WTC11 (cell line): Measurements from ENCODE around the gene DPH1. TPM values are rescaled to one million over a fixed set of nuclear protein-coding genes. Genes with fewer than 3 reads are reported as not detected.
A peak's percentile ranks its signal among the peaks of the same experiment; 100 is the strongest.

Experiments used
- AFF4 ChIP-seq: sonication (generic); formaldehyde crosslinking; IDR thresholded peaks from 2 replicates; pipeline ENCODE4 v1.8.1; 2023; ENCODE audit warnings: mild to moderate bottlenecking, missing genetic modification reagents, borderline replicate concordance
- CREB1 ChIP-seq: sonication (generic); formaldehyde crosslinking; IDR thresholded peaks from 2 replicates; pipeline ENCODE4 v1.8.0; 2023; ENCODE audit warnings: mild to moderate bottlenecking, missing genetic modification reagents
- CREM ChIP-seq: sonication (generic); formaldehyde crosslinking; IDR thresholded peaks from 2 replicates; pipeline ENCODE4 v1.8.1; 2022; ENCODE audit warnings: mild to moderate bottlenecking, missing genetic modification reagents, moderate library complexity
- ELF4 ChIP-seq: sonication (generic); formaldehyde crosslinking; IDR thresholded peaks from 2 replicates; pipeline ENCODE4 v1.8.1; 2022; ENCODE audit warnings: low read depth, mild to moderate bottlenecking, moderate library complexity, missing genetic modification reagents
- GRHL2 ChIP-seq: fragments of 250-450 bp; sonication (Bioruptor Pico); IDR thresholded peaks from 2 replicates; pipeline ENCODE4 v1.8.0; 2022; ENCODE audit warnings: mild to moderate bottlenecking, moderate library complexity; ENCODE audit not compliant: insufficient replicate concordance, severe bottlenecking
- GTF2I ChIP-seq: fragments of 250-450 bp; sonication (Bioruptor Pico); conservative IDR thresholded peaks from 2 replicates; pipeline ENCODE4 v1.4.0; 2021; ENCODE audit warnings: mild to moderate bottlenecking
- IRF2 ChIP-seq: sonication (generic); formaldehyde crosslinking; IDR thresholded peaks from 2 replicates; pipeline ENCODE4 v1.8.0; 2022; ENCODE audit warnings: low read depth, missing genetic modification reagents, borderline replicate concordance
- JUN ChIP-seq: sonication (generic); formaldehyde crosslinking; IDR thresholded peaks from 2 replicates; pipeline ENCODE4 v1.8.0; 2023; ENCODE audit warnings: mild to moderate bottlenecking, missing genetic modification reagents
- MXD4 ChIP-seq: fragments of 250-450 bp; sonication (Bioruptor Pico); IDR thresholded peaks from 2 replicates; pipeline ENCODE4 v1.8.0; 2021; ENCODE audit warnings: mild to moderate bottlenecking, moderate library complexity, borderline replicate concordance
- SP1 ChIP-seq: sonication (generic); formaldehyde crosslinking; conservative IDR thresholded peaks from 2 replicates; pipeline ENCODE4 v1.8.1; 2022; ENCODE audit warnings: missing genetic modification reagents
- STAT6 ChIP-seq: sonication (generic); formaldehyde crosslinking; conservative IDR thresholded peaks from 2 replicates; pipeline ENCODE4 v1.8.1; 2023; ENCODE audit warnings: mild to moderate bottlenecking, low read depth, missing genetic modification reagents, moderate library complexity
- TEAD1 ChIP-seq: sonication (generic); formaldehyde crosslinking; IDR thresholded peaks from 2 replicates; pipeline ENCODE4 v1.8.0; 2022; ENCODE audit warnings: mild to moderate bottlenecking, missing genetic modification reagents
- ZNF263 ChIP-seq: sonication (generic); formaldehyde crosslinking; IDR thresholded peaks from 2 replicates; pipeline ENCODE4 v1.8.1; 2022; ENCODE audit warnings: low read depth, mild to moderate bottlenecking, moderate library complexity, missing genetic modification reagents
- ZNF281 ChIP-seq: sonication (generic); formaldehyde crosslinking; IDR thresholded peaks from 2 replicates; pipeline ENCODE4 v1.8.0; 2023; ENCODE audit warnings: mild to moderate bottlenecking, missing genetic modification reagents
- ZNF317 ChIP-seq: sonication (generic); formaldehyde crosslinking; IDR thresholded peaks from 2 replicates; pipeline ENCODE4 v1.8.1; 2023; ENCODE audit warnings: low read depth, mild to moderate bottlenecking, moderate library complexity, missing genetic modification reagents, borderline replicate concordance
- ZNF671 ChIP-seq: fragments of 250-450 bp; sonication (Bioruptor Pico); IDR thresholded peaks from 2 replicates; pipeline ENCODE4 v1.8.0; 2021; ENCODE audit warnings: mild to moderate bottlenecking
- total RNA-seq: library from RNA; stranded (reverse); gene quantifications from 3 replicates; pipeline ENCODE4 v1.2.3, GENCODE V29; 2021
- TF ChIP-seq, protein P1 (sequence below): fragments of 250-450 bp; sonication (Bioruptor Pico); IDR thresholded peaks from 2 replicates; pipeline ENCODE4 v1.9.0; 2021; ENCODE audit warnings: mild to moderate bottlenecking, borderline replicate concordance
- TF ChIP-seq, protein P2 (sequence below): fragments of 250-450 bp; sonication (Bioruptor Pico); IDR thresholded peaks from 2 replicates; pipeline ENCODE4 v1.9.0; 2021; ENCODE audit warnings: mild to moderate bottlenecking
- TF ChIP-seq, protein P3 (sequence below): sonication (generic); formaldehyde crosslinking; IDR thresholded peaks from 2 replicates; pipeline ENCODE4 v1.8.1; 2023; ENCODE audit warnings: mild to moderate bottlenecking, missing genetic modification reagents, moderate library complexity

The DPH1 gene
- total RNA-seq, 1 experiment from 2014 or later = 43.2 TPM

GRCh38 chr17:2049333-2050299 lies 19.7 kb downstream of the DPH1 start (continued):
- TF ChIP-seq, protein P1, sequence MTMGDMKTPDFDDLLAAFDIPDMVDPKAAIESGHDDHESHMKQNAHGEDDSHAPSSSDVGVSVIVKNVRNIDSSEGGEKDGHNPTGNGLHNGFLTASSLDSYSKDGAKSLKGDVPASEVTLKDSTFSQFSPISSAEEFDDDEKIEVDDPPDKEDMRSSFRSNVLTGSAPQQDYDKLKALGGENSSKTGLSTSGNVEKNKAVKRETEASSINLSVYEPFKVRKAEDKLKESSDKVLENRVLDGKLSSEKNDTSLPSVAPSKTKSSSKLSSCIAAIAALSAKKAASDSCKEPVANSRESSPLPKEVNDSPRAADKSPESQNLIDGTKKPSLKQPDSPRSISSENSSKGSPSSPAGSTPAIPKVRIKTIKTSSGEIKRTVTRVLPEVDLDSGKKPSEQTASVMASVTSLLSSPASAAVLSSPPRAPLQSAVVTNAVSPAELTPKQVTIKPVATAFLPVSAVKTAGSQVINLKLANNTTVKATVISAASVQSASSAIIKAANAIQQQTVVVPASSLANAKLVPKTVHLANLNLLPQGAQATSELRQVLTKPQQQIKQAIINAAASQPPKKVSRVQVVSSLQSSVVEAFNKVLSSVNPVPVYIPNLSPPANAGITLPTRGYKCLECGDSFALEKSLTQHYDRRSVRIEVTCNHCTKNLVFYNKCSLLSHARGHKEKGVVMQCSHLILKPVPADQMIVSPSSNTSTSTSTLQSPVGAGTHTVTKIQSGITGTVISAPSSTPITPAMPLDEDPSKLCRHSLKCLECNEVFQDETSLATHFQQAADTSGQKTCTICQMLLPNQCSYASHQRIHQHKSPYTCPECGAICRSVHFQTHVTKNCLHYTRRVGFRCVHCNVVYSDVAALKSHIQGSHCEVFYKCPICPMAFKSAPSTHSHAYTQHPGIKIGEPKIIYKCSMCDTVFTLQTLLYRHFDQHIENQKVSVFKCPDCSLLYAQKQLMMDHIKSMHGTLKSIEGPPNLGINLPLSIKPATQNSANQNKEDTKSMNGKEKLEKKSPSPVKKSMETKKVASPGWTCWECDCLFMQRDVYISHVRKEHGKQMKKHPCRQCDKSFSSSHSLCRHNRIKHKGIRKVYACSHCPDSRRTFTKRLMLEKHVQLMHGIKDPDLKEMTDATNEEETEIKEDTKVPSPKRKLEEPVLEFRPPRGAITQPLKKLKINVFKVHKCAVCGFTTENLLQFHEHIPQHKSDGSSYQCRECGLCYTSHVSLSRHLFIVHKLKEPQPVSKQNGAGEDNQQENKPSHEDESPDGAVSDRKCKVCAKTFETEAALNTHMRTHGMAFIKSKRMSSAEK (CRISPR knock-in tag) = no peak
- TF ChIP-seq IRF2 (CRISPR knock-in tag) (no peak), ELF4 (CRISPR knock-in tag) (no peak), STAT6 (no peak), ZNF671 (CRISPR knock-in tag) (no peak), CREB1 (CRISPR knock-in tag) (no peak), ZNF317 (no peak), CREM (CRISPR knock-in tag) (no peak; the same call in 1 of the 2 replicates), GTF2I (CRISPR knock-in tag) (no peak), ZNF281 (CRISPR knock-in tag) (no peak), TEAD1 (CRISPR knock-in tag) (peak; percentile 45; the same call in 1 of the 2 replicates), ZNF263 (CRISPR knock-in tag) (no peak; the same call in 1 of the 2 replicates), SP1 (CRISPR knock-in tag) (no peak), MXD4 (CRISPR knock-in tag) (no peak), JUN (CRISPR knock-in tag) (no peak), AFF4 (no peak), GRHL2 (CRISPR knock-in tag) (no peak)
- TF ChIP-seq, protein P2, sequence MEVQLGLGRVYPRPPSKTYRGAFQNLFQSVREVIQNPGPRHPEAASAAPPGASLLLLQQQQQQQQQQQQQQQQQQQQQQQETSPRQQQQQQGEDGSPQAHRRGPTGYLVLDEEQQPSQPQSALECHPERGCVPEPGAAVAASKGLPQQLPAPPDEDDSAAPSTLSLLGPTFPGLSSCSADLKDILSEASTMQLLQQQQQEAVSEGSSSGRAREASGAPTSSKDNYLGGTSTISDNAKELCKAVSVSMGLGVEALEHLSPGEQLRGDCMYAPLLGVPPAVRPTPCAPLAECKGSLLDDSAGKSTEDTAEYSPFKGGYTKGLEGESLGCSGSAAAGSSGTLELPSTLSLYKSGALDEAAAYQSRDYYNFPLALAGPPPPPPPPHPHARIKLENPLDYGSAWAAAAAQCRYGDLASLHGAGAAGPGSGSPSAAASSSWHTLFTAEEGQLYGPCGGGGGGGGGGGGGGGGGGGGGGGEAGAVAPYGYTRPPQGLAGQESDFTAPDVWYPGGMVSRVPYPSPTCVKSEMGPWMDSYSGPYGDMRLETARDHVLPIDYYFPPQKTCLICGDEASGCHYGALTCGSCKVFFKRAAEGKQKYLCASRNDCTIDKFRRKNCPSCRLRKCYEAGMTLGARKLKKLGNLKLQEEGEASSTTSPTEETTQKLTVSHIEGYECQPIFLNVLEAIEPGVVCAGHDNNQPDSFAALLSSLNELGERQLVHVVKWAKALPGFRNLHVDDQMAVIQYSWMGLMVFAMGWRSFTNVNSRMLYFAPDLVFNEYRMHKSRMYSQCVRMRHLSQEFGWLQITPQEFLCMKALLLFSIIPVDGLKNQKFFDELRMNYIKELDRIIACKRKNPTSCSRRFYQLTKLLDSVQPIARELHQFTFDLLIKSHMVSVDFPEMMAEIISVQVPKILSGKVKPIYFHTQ (CRISPR knock-in tag) = no peak
- TF ChIP-seq, protein P3, sequence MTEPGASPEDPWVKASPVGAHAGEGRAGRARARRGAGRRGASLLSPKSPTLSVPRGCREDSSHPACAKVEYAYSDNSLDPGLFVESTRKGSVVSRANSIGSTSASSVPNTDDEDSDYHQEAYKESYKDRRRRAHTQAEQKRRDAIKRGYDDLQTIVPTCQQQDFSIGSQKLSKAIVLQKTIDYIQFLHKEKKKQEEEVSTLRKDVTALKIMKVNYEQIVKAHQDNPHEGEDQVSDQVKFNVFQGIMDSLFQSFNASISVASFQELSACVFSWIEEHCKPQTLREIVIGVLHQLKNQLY (CRISPR knock-in tag) = no peak
